H1 (cell line): ENCODE results near the gene PURB. TPM values are rescaled to one million over a fixed set of nuclear protein-coding genes. Genes with fewer than 3 reads are reported as not detected.

Source experiments
- CTCF ChIA-PET: fragments of 300-600 bp; sonication (Branson Sonifier 250); formaldehyde crosslinking; loops from one replicate; lab custom pipeline; 2021; ENCODE audit not compliant: partially characterized antibody; lab: Charles Lee
- POLR2A ChIA-PET: fragments of 300-600 bp; sonication (Branson Sonifier 250); formaldehyde crosslinking; loops from one replicate; lab custom pipeline; 2021; ENCODE audit warnings: inconsistent platforms; ENCODE audit not compliant: partially characterized antibody; lab: Charles Lee
- DNase-seq, 2 experiments: peaks; one replicate each; pipeline versions ENCODE4 v3.0.0 to v3.0.0-alpha.2; 2010 to 2022; ENCODE audit warnings: low spot score in 2 of 2, low read depth in 1 of 2, mixed read lengths in 1 of 2
- FAIRE-seq: peaks from 2 replicates; lab custom pipeline; 2011; peaks lifted over from hg19 to GRCh38; lab: Jason Lieb, UNC
- H2AFZ ChIP-seq: 2 replicates; pipeline ENCODE4 v1.8.1; 2012; ENCODE audit warnings: low read length, inconsistent platforms
- H2AK5ac ChIP-seq: 2 replicates; pipeline ENCODE4 v1.6.1; 2013; ENCODE audit warnings: low read depth, low read length
- H2BK120ac ChIP-seq: replicated peaks from 2 replicates; pipeline ENCODE3; 2013; ENCODE audit warnings: low read depth, low read length, inconsistent platforms
- H2BK12ac ChIP-seq: 2 replicates; pipeline ENCODE4 v1.6.1; 2013; ENCODE audit warnings: low read depth, low read length
- H2BK15ac ChIP-seq: 2 replicates; pipeline ENCODE4 v1.6.1; 2013; ENCODE audit warnings: low read length
- H2BK20ac ChIP-seq: 2 replicates; pipeline ENCODE4 v1.6.1; 2013; ENCODE audit warnings: low read length
- H2BK5ac ChIP-seq: 2 replicates; pipeline ENCODE4 v1.6.1; 2013; ENCODE audit warnings: low read depth, low read length
- H3K14ac ChIP-seq: 2 replicates; pipeline ENCODE4 v1.6.1; 2013; ENCODE audit warnings: inconsistent platforms; ENCODE audit not compliant: insufficient read length
- H3K18ac ChIP-seq: 2 replicates; pipeline ENCODE4 v1.6.1; 2013; ENCODE audit warnings: low read length; ENCODE audit errors: extremely low read depth
- H3K23ac ChIP-seq: 2 replicates; pipeline ENCODE4 v1.6.1; 2013; ENCODE audit warnings: inconsistent platforms; ENCODE audit not compliant: insufficient read length
- H3K23me2 ChIP-seq: 2 replicates; pipeline ENCODE4 v1.6.1; 2013; ENCODE audit warnings: low read depth, low read length
- H3K27ac ChIP-seq: 2 replicates; pipeline ENCODE4 v1.6.1; 2011; ENCODE audit warnings: low read depth, low read length, inconsistent platforms
- H3K27me3 ChIP-seq, 4 experiments: replicated peaks in 1 of 4; 1 replicate in 1 of 4; 2 replicates in 3 of 4; pipeline versions ENCODE4 v1.6.1 to v1.8.1; 2011 to 2013; ENCODE audit warnings: low read length in 3 of 4, mild to moderate bottlenecking in 3 of 4, inconsistent platforms in 2 of 4, mixed read lengths in 2 of 4, moderate library complexity in 1 of 4; ENCODE audit not compliant: control insufficient read depth in 3 of 4, insufficient read depth in 3 of 4; ENCODE audit errors: extremely low read depth in 1 of 4
- H3K36me3 ChIP-seq, 4 experiments: 2 replicates each; pipeline versions ENCODE4 v1.6.1 to v1.8.1; 2011 to 2013; ENCODE audit warnings: mild to moderate bottlenecking in 4 of 4, low read length in 3 of 4, moderate library complexity in 2 of 4, control low read depth in 1 of 4, inconsistent platforms in 1 of 4; ENCODE audit not compliant: insufficient read depth in 4 of 4, control insufficient read depth in 2 of 4
- H3K4ac ChIP-seq: replicated peaks from 2 replicates; pipeline ENCODE3; 2013; ENCODE audit warnings: low read length, low read depth, mixed read lengths, inconsistent platforms; ENCODE audit not compliant: insufficient read length
- H3K4me1 ChIP-seq, 4 experiments: replicated peaks in 1 of 4; 1 replicate in 1 of 4; 2 replicates in 3 of 4; pipeline versions ENCODE4 v1.6.1 to v1.8.1; 2011 to 2013; ENCODE audit warnings: low read length in 3 of 4, inconsistent platforms in 2 of 4, mixed read lengths in 1 of 4; ENCODE audit not compliant: insufficient read depth in 4 of 4, control insufficient read depth in 3 of 4
- H3K4me2 ChIP-seq, 2 experiments: 2 replicates each; pipeline versions ENCODE4 v1.6.1 to v1.8.1; 2011 to 2013; ENCODE audit warnings: low read depth in 2 of 2, low read length in 2 of 2, control low read depth in 1 of 2, inconsistent platforms in 1 of 2, mild to moderate bottlenecking in 1 of 2; ENCODE audit not compliant: insufficient read depth in 1 of 2
- H3K4me3 ChIP-seq, 4 experiments: fragments of 200-600, 300-600 bp in 1 of 4; sonication (generic), shearing (Covaris generic), sonication (Bioruptor Twin) in 1 of 4; 2 replicates each; pipeline versions ENCODE4 v1.5.1 to v1.8.1; 2011 to 2016; ENCODE audit warnings: low read length in 4 of 4, low read depth in 3 of 4, control low read depth in 2 of 4, inconsistent platforms in 2 of 4, mild to moderate bottlenecking in 2 of 4, mixed read lengths in 1 of 4, moderate library complexity in 1 of 4; ENCODE audit not compliant: insufficient read depth in 2 of 4; ENCODE audit errors: extremely low read depth in 1 of 4
- H3K56ac ChIP-seq: replicated peaks from 2 replicates; pipeline ENCODE3; 2013; ENCODE audit warnings: low read depth, mild to moderate bottlenecking, mixed read lengths, low read length, inconsistent platforms; ENCODE audit not compliant: insufficient read length
- H3K79me1 ChIP-seq: 2 replicates; pipeline ENCODE4 v1.6.1; 2013; ENCODE audit warnings: low read depth, low read length, control low read depth
- H3K79me2 ChIP-seq, 2 experiments: 2 replicates each; pipeline versions ENCODE4 v1.6.1 to v1.8.1; 2012 to 2013; ENCODE audit warnings: low read length in 2 of 2, mild to moderate bottlenecking in 2 of 2, inconsistent platforms in 1 of 2; ENCODE audit not compliant: insufficient read depth in 2 of 2, control insufficient read depth in 1 of 2
- H3K9ac ChIP-seq, 4 experiments: replicated peaks in 1 of 4; 1 replicate in 1 of 4; 2 replicates in 3 of 4; pipeline versions ENCODE4 v1.6.1 to v1.8.1; 2011 to 2013; ENCODE audit warnings: low read depth in 3 of 4, low read length in 3 of 4, control low read depth in 2 of 4, mild to moderate bottlenecking in 2 of 4, moderate library complexity in 2 of 4, inconsistent platforms in 1 of 4; ENCODE audit errors: extremely low read depth in 1 of 4
- H3K9me3 ChIP-seq, 2 experiments: 2 replicates each; pipeline versions ENCODE4 v1.6.1 to v1.8.1; 2012 to 2013; ENCODE audit warnings: mild to moderate bottlenecking in 2 of 2, moderate library complexity in 2 of 2, control low read depth in 1 of 2, inconsistent platforms in 1 of 2, low read depth in 1 of 2, low read length in 1 of 2, mixed read lengths in 1 of 2; ENCODE audit not compliant: insufficient read depth in 2 of 2
- H4K20me1 ChIP-seq, 2 experiments: replicated peaks in 1 of 2; 2 replicates each; pipeline versions ENCODE3 to v1.8.1; 2011 to 2013; ENCODE audit warnings: inconsistent platforms in 2 of 2, low read length in 2 of 2, mild to moderate bottlenecking in 1 of 2; ENCODE audit not compliant: insufficient read depth in 2 of 2, control insufficient read depth in 1 of 2
- H4K5ac ChIP-seq: 2 replicates; pipeline ENCODE4 v1.6.1; 2013; ENCODE audit warnings: low read length, low read depth, mixed read lengths, inconsistent platforms; ENCODE audit not compliant: insufficient read length
- H4K8ac ChIP-seq: 2 replicates; pipeline ENCODE4 v1.8.0; 2013; ENCODE audit warnings: mild to moderate bottlenecking, moderate library complexity, low read length, inconsistent platforms; ENCODE audit not compliant: insufficient read depth; ENCODE audit errors: extremely low read depth
- H4K91ac ChIP-seq: replicated peaks from 2 replicates; pipeline ENCODE3; 2013; ENCODE audit warnings: low read length, mixed read lengths, inconsistent platforms; ENCODE audit not compliant: insufficient read length
- BACH1 ChIP-seq: IDR thresholded peaks from 2 replicates; pipeline ENCODE4 v1.6.1; 2012; ENCODE audit warnings: low read length, improper control_type of control experiment
- CBX8 ChIP-seq: fragments of 300-800, 300-1000 bp; sonication (generic); IDR thresholded peaks from 2 replicates; pipeline ENCODE4 v1.7.1; 2016; ENCODE audit warnings: low read depth, low read length, borderline replicate concordance
- GABPA ChIP-seq: IDR thresholded peaks from 2 replicates; pipeline ENCODE4 v1.6.1; 2011; ENCODE audit warnings: mild to moderate bottlenecking, low read length, moderate library complexity, borderline replicate concordance; ENCODE audit not compliant: insufficient read depth
- GTF2F1 ChIP-seq: IDR thresholded peaks from 2 replicates; pipeline ENCODE4 v1.6.1; 2012; ENCODE audit warnings: low read depth, low read length, improper control_type of control experiment, borderline replicate concordance
- HDAC2 ChIP-seq, 2 experiments: fragments of 300-600 bp in 1 of 2; sonication (generic) in 1 of 2; IDR thresholded peaks; 2 replicates each; pipeline ENCODE4 v1.6.1; 2011 to 2012; ENCODE audit warnings: low read depth in 2 of 2, low read length in 2 of 2, mild to moderate bottlenecking in 2 of 2, moderate library complexity in 2 of 2, borderline replicate concordance in 1 of 2, inconsistent platforms in 1 of 2
- KDM4A ChIP-seq: IDR thresholded peaks from one replicate; pipeline ENCODE4 v1.7.1; 2012; ENCODE audit warnings: low read depth, mild to moderate bottlenecking, moderate library complexity, low read length, inconsistent platforms; ENCODE audit not compliant: severe bottlenecking
- RAD21 ChIP-seq, 2 experiments: IDR thresholded peaks in 1 of 2; conservative IDR thresholded peaks in 1 of 2; 2 replicates each; pipeline ENCODE4 v1.6.1; 2011; ENCODE audit warnings: low read depth in 2 of 2, low read length in 2 of 2, improper control_type of control experiment in 1 of 2, inconsistent platforms in 1 of 2, mild to moderate bottlenecking in 1 of 2, moderate library complexity in 1 of 2
- RFX5 ChIP-seq: IDR thresholded peaks from 2 replicates; pipeline ENCODE4 v1.6.1; 2011; ENCODE audit warnings: low read depth, low read length, improper control_type of control experiment, borderline replicate concordance
- SIX5 ChIP-seq: IDR thresholded peaks from 2 replicates; pipeline ENCODE4 v1.6.1; 2011; ENCODE audit warnings: mild to moderate bottlenecking, low read depth, low read length
- TAF1 ChIP-seq: IDR thresholded peaks from 2 replicates; pipeline ENCODE4 v1.6.1; 2011; ENCODE audit warnings: mild to moderate bottlenecking, low read depth, low read length
- TAF7 ChIP-seq: optimal IDR thresholded peaks from 2 replicates; pipeline ENCODE3; 2011; ENCODE audit warnings: low read depth, mild to moderate bottlenecking, inconsistent platforms, low read length, moderate library complexity, borderline replicate concordance
- TBP ChIP-seq: IDR thresholded peaks from 2 replicates; pipeline ENCODE4 v1.6.1; 2011; ENCODE audit warnings: low read depth, low read length, improper control_type of control experiment
- TEAD4 ChIP-seq: IDR thresholded peaks from 2 replicates; pipeline ENCODE4 v1.6.1; 2012; ENCODE audit warnings: low read depth, low read length, inconsistent platforms, mixed read lengths
- WGBS, 2 experiments: shearing (Covaris generic) in 1 of 2; methylation state at CpG; one replicate each; pipeline versions ENCODE4 v1.1.6 to v1.1.7; 2013 to 2015; ENCODE audit warnings: low lambda C conversion rate in 2 of 2, mixed read lengths in 2 of 2, inconsistent platforms in 1 of 2, low coverage in 1 of 2, missing lambda C conversion rate in 1 of 2; ENCODE audit not compliant: insufficient replicate concordance in 2 of 2, insufficient coverage in 1 of 2, insufficient read length in 1 of 2; ENCODE audit errors: extremely low coverage in 1 of 2, missing lambda C conversion rate in 1 of 2; 5-methylcytosine and 5-hydroxymethylcytosine counted together
- polyA plus RNA-seq, 7 experiments: library from polyadenylated mRNA; depleted of rRNA in 3 of 7; stranded (reverse) in 5 of 7; unstranded in 2 of 7; fragments of >200 nt in 5 of 7; fragments of 200-250 nt in 2 of 7; gene quantifications; 1 replicate in 5 of 7; 2 replicates in 1 of 7; 4 replicates in 1 of 7; pipeline versions ENCODE4 v1.2.1 to v1.2.3, GENCODE V29; 2011 to 2013; ENCODE audit warnings: missing spikeins in 2 of 7, mixed read lengths in 2 of 7
- total RNA-seq: library from RNA; stranded (reverse); fragmentation: NEBNext Ultra II Directional; extraction: Animal tissue kit (Norgen Biotek cat#: 25700); gene quantifications from 2 replicates; pipeline ENCODE4 v1.2.1, GENCODE V29; 2021

PURB gene
- total and polyA plus RNA-seq, 2 of the 8 experiments (the other 6 are each of a cell fraction or from before 2014, with no cell fraction given): 3.3 to 22.7 TPM

DNA sequence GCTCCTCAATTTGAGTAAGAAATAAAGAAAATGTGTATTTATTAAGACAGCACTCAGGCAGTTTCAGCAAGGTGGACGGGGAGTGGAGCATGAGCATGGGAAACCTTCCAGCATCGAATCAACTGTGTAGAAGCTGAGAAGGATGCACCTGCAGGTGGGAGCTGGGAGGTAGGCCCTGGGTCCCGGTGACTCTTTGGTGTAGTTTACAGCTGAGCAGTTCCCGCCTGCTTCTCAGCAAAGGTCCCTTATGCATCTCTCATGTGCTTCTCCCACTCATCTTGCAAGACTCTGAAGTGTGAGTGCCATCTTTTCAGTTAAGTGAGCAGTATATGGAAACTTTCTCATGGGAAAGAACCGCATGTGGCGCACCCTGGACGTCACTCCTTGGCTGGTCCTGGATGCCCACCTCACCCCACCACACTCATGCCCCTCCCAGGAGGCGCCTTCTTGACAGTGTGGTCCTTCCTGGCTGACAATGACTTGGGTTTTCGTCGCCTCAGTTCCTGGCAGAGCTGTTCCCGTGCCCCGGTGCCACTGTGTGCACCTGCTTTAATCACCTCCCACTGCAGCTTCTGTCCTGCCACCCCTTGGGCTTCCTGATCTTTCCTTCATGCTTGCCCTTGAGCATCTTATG lies 19.8 kb upstream of the PURB start:
- H2BK12ac ChIP-seq: no peak overlapping the region
- H4K91ac ChIP-seq: no peak overlapping the region
- no peak overlapping the region for H3K9ac ChIP-seq
- no peak overlapping the region for H3K23ac ChIP-seq
- H3K23me2 ChIP-seq: no peaks in the 10 kb centered on the region
- H3K14ac ChIP-seq: no peak overlapping the region
- no peak overlapping the region for H2BK20ac ChIP-seq
- H3K56ac ChIP-seq: no peak overlapping the region
- no peak overlapping the region for H4K8ac ChIP-seq
- no peak overlapping the region for H3K4me3 ChIP-seq
- H4K20me1 ChIP-seq: no peaks in the 10 kb centered on the region
- H3K4me1 ChIP-seq: no peaks in the 10 kb centered on the region
- no peak overlapping the region for H2BK5ac ChIP-seq
- H2AFZ ChIP-seq: no peak overlapping the region
- no peak overlapping the region for H3K4me2 ChIP-seq
- no peak overlapping the region for H3K4ac ChIP-seq
- ChIA-PET POLR2A (interaction anchor here (0.6 to 3.0 kb wide), 2 partner anchors 19 to 101 kb away, joined by 4 to 9 read pairs; partner anchors contain the start of gene PURB), CTCF (interaction anchor here (0.7 to 1.5 kb wide), 4 partner anchors 8 to 58 kb away, joined by 3 to 4 read pairs (median 3); no protein-coding TSS in a partner anchor)
- WGBS, 2 experiments: 86% methylated on average over 12 of the region's 12 CpGs; no CpG with 5 or more reads in 1 of the 2 experiments
- no peak overlapping the region for H2BK120ac ChIP-seq
- H3K79me2 ChIP-seq: no peaks in the 10 kb centered on the region
- DNase-seq (no peak), FAIRE-seq (no peak)
- H4K5ac ChIP-seq: no peak overlapping the region
- H3K79me1 ChIP-seq: no peaks in the 10 kb centered on the region
- H2BK15ac ChIP-seq: no peak overlapping the region; the same call in 1 of the 2 replicates
- no peak overlapping the region for H3K18ac ChIP-seq
- no peaks in the 10 kb centered on the region for H3K9me3 ChIP-seq
- no peaks in the 10 kb centered on the region for H3K36me3 ChIP-seq
- H3K27me3 ChIP-seq: no peaks in the 10 kb centered on the region
- no peak overlapping the region for H3K27ac ChIP-seq
- H2AK5ac ChIP-seq: no peak overlapping the region
- TF ChIP-seq RFX5 (no peak), TAF1 (no peak), TEAD4 (no peak), BACH1 (no peak), GTF2F1 (no peak), KDM4A (no peak), SIX5 (no peak), HDAC2 (IDR thresholded peaks at IDR 0.05; ENCODE audit: borderline replicate concordance in 1 of 2, low read depth in 2 of 2, low read length in 2 of 2) (no peak), CBX8 (no peak), RAD21 (IDR thresholded peaks at IDR 0.05 in 1 of 2, conservative IDR thresholded peaks at IDR 0.05 in 1 of 2; ENCODE audit: low read depth in 2 of 2, low read length in 2 of 2) (no peak), TBP (no peak), GABPA (no peak), TAF7 (no peak)
